Uterus (tissue), 4 donors: ENCODE data around the gene CALN1. TPM values are rescaled to one million over a fixed set of nuclear protein-coding genes. Genes with fewer than 3 reads are reported as not detected.

ENCODE experiments used
- DNase-seq, 2 donors: peaks; one replicate each; pipeline ENCODE4 v3.0.0-alpha.2; 2019 to 2020
- H3K27ac ChIP-seq, 2 donors: fragments of 200-600 bp; sonication (generic); 1 replicate in 1 of 2; 2 replicates in 1 of 2; pipeline ENCODE4 v1.5.1; 2016 to 2018
- H3K27me3 ChIP-seq, 2 donors: fragments of 200-600 bp; sonication (generic); one replicate each; pipeline ENCODE4 v1.5.1; 2018 to 2019; ENCODE audit warnings: control low read depth in 1 of 2
- H3K36me3 ChIP-seq, 2 donors: fragments of 200-600 bp; sonication (generic); one replicate each; pipeline ENCODE4 v1.5.1; 2019; ENCODE audit warnings: control low read depth in 1 of 2
- H3K4me1 ChIP-seq, 2 donors: fragments of 200-600 bp; sonication (generic); one replicate each; pipeline ENCODE4 v1.5.1; 2018 to 2019; ENCODE audit warnings: control low read depth in 1 of 2
- H3K4me3 ChIP-seq, 2 donors: fragments of 200-600 bp; sonication (generic); 1 replicate in 1 of 2; 2 replicates in 1 of 2; pipeline ENCODE4 v1.5.1; 2018 to 2019; ENCODE audit warnings: mild to moderate bottlenecking in 1 of 2
- H3K9me3 ChIP-seq, 2 donors: fragments of 200-600 bp; sonication (generic); one replicate each; pipeline ENCODE4 v1.5.1; 2019; ENCODE audit warnings: control low read depth in 1 of 2
- CTCF ChIP-seq, 4 experiments: fragments of 200-600 bp in 2 of 4; fragments of 450-650 bp in 2 of 4; sonication (generic) in 2 of 4; IDR thresholded peaks; one replicate each; pipeline ENCODE4 v1.5.1; 2016 to 2019; ENCODE audit warnings: antibody characterized with exemption in 4 of 4, mild to moderate bottlenecking in 2 of 4, moderate library complexity in 1 of 4
- POLR2A ChIP-seq, 2 donors: fragments of 450-650 bp; IDR thresholded peaks; one replicate each; pipeline ENCODE4 v1.6.1; 2016; ENCODE audit warnings: antibody characterized with exemption in 2 of 2, mild to moderate bottlenecking in 1 of 2, moderate library complexity in 1 of 2
- intact Hi-C: fragments of 100-400 bp; cut with DNase I; formaldehyde crosslinking; loops from one replicate; pipeline ENCODE4 v1.15.1; 2023; ENCODE audit warnings: low total_unique reads
- total RNA-seq, 4 donors: library from RNA; depleted of rRNA in 3 of 4; stranded (reverse); fragments of >200 nt in 3 of 4; gene quantifications; one replicate each; pipeline versions ENCODE4 v1.1.0 to v1.2.4, GENCODE V29; 2014 to 2023
- donor health status: DM: yes; HTN: yes; CAD: no.

CALN1 gene
- total RNA-seq, 4 donors from 2014 or later: 0.49 to 2.3 (median 1.5) TPM; not detected in 1

- Histone ChIP-seq H3K9me3 (no peaks in the 10 kb centered on the region), H3K27me3 (no peaks in the 10 kb centered on the region), H3K36me3 (no peaks in the 10 kb centered on the region), H3K4me3 (no peak overlapping the region), H3K27ac (no peak overlapping the region), H3K4me1 (no peaks in the 10 kb centered on the region)
- TF ChIP-seq POLR2A (IDR thresholded peaks at IDR 0.05) (no peak), CTCF (IDR thresholded peaks at IDR 0.05) (no peak)
- no peak for DNase-seq
- intact Hi-C loops: no loop called here
Measured at GRCh38 chr7:72281308-72281707, 130.8 kb downstream of the CALN1 start.

GRCh38 chr7:72279203-72279602, 132.9 kb downstream of the CALN1 start:
- no peaks in the 10 kb centered on the region for H3K4me1 ChIP-seq
- intact Hi-C loops: no loop called here
- no peak overlapping the region for H3K4me3 ChIP-seq
- H3K9me3 ChIP-seq: no peaks in the 10 kb centered on the region
- no peak overlapping the region for H3K27ac ChIP-seq
- H3K36me3 ChIP-seq: no peaks in the 10 kb centered on the region
- no peaks in the 10 kb centered on the region for H3K27me3 ChIP-seq
- TF ChIP-seq POLR2A (IDR thresholded peaks at IDR 0.05) (no peak), CTCF (IDR thresholded peaks at IDR 0.05) (no peak)
- DNase-seq: no peak

GRCh38 chr7:72278550-72278949, 133.6 kb downstream of the CALN1 start:
- H3K27me3 ChIP-seq: no peaks in the 10 kb centered on the region
- no peak overlapping the region for H3K4me3 ChIP-seq
- H3K9me3 ChIP-seq: no peaks in the 10 kb centered on the region
- H3K27ac ChIP-seq: no peak overlapping the region
- no peaks in the 10 kb centered on the region for H3K36me3 ChIP-seq
- TF ChIP-seq POLR2A (IDR thresholded peaks at IDR 0.05) (no peak), CTCF (IDR thresholded peaks at IDR 0.05) (no peak)
- no peaks in the 10 kb centered on the region for H3K4me1 ChIP-seq
- no peak for DNase-seq
- intact Hi-C loops: no loop called here

DNA sequence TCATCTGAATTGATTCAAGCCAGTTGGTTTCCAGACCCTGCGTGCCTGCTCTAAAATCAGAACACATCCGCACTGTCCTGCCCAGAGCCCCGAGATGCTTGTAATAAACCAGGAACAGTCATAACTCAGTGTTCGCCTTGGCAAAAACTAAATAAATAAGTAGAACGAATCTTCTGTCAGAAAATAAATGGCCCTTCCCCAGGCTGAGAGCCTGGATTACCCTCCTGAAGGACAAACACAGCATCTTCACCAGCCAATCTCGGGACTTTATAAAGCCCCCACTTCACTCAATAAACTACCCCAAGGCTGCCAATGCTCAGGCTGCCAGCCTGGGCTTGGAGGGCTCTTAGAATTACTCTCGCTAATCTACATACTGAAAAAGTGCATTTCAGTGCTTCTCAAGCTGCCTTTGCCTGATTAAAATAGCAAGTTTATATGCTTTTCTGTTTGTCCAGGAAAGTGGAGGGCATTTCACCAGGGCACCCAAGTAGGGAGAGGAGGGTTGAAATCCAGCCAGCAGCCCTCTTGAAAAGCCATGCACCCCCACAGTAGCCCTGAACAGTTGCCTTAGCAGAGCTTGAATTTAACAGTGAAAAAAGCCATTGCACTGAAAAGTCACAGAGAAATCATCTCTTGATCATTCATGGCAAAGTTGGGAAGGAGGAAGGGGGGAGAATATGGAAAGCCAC, 136.6 kb downstream of the CALN1 start:
- no peak for DNase-seq
- intact Hi-C loops: no loop called here
- TF ChIP-seq POLR2A (IDR thresholded peaks at IDR 0.05) (no peak), CTCF (IDR thresholded peaks at IDR 0.05) (no peak)
- Histone ChIP-seq H3K4me3 (no peak overlapping the region), H3K27me3 (no peaks in the 10 kb centered on the region), H3K9me3 (no peaks in the 10 kb centered on the region), H3K36me3 (no peaks in the 10 kb centered on the region), H3K27ac (no peak overlapping the region), H3K4me1 (no peaks in the 10 kb centered on the region)

- H3K36me3 ChIP-seq: no peaks in the 10 kb centered on the region
- no peak for TF ChIP-seq POLR2A (IDR thresholded peaks at IDR 0.05)
- no peak overlapping the region for H3K27ac ChIP-seq
- DNase-seq: no peak
- no peaks in the 10 kb centered on the region for H3K4me1 ChIP-seq
- intact Hi-C loops: no loop called here
- no peak overlapping the region for H3K4me3 ChIP-seq
- no peaks in the 10 kb centered on the region for H3K9me3 ChIP-seq
- H3K27me3 ChIP-seq: no peaks in the 10 kb centered on the region
Measured at GRCh38 chr7:72272479-72272878, 139.7 kb downstream of the CALN1 start.

GRCh38 chr7:72268796-72269195, 143.3 kb downstream of the CALN1 start:
- H3K36me3 ChIP-seq: no peaks in the 10 kb centered on the region
- no peak for DNase-seq
- no peak overlapping the region for H3K27ac ChIP-seq
- H3K27me3 ChIP-seq: no peaks in the 10 kb centered on the region
- TF ChIP-seq CTCF (IDR thresholded peaks at IDR 0.05): no peak
- TF ChIP-seq POLR2A (IDR thresholded peaks at IDR 0.05): no peak
- H3K9me3 ChIP-seq: no peaks in the 10 kb centered on the region
- no peak overlapping the region for H3K4me3 ChIP-seq
- intact Hi-C loops: no loop called here
- no peaks in the 10 kb centered on the region for H3K4me1 ChIP-seq
